GM12878 (cell line): Measurements from ENCODE around the gene CYS1. TPM values are rescaled to one million over a fixed set of nuclear protein-coding genes. Genes with fewer than 3 reads are reported as not detected.

Experiments used
- CBFB ChIP-seq: IDR thresholded peaks from 2 replicates; pipeline ENCODE4 v1.6.1; 2016; ENCODE audit warnings: antibody characterized with exemption, low read depth
- CBX5 ChIP-seq: sonication (generic); IDR thresholded peaks from 2 replicates; pipeline ENCODE4 v1.6.1; 2016; ENCODE audit warnings: low read depth, moderate library complexity, mild to moderate bottlenecking, inconsistent platforms
- EED ChIP-seq: sonication (generic); IDR thresholded peaks from 2 replicates; pipeline ENCODE4 v1.6.1; 2016; ENCODE audit warnings: antibody characterized with exemption, low read depth
- ETV6 ChIP-seq, 2 experiments: fragments of 450-650 bp in 1 of 2; IDR thresholded peaks in 1 of 2; conservative IDR thresholded peaks in 1 of 2; 2 replicates each; pipeline ENCODE4 v1.6.1; 2014; ENCODE audit warnings: antibody characterized with exemption in 1 of 2, borderline replicate concordance in 1 of 2, low read depth in 1 of 2, mild to moderate bottlenecking in 1 of 2, moderate library complexity in 1 of 2
- IKZF2 ChIP-seq, 2 experiments: fragments of 450-650 bp; IDR thresholded peaks; 2 replicates each; pipeline ENCODE4 v1.6.1; 2017; ENCODE audit warnings: mild to moderate bottlenecking in 2 of 2, moderate library complexity in 2 of 2
- JUND ChIP-seq: IDR thresholded peaks from 2 replicates; pipeline ENCODE4 v1.6.1; 2012; ENCODE audit warnings: low read depth, mild to moderate bottlenecking, low read length, improper control_type of control experiment, moderate library complexity
- MEF2A ChIP-seq: IDR thresholded peaks from 2 replicates; pipeline ENCODE4 v1.6.1; 2011; ENCODE audit warnings: low read depth, mild to moderate bottlenecking, low read length, moderate library complexity; ENCODE audit not compliant: insufficient read depth
- MYB ChIP-seq: fragments of 150-350 bp; IDR thresholded peaks from 2 replicates; pipeline ENCODE4 v1.6.1; 2014; ENCODE audit warnings: mild to moderate bottlenecking, low read depth, low read length, borderline replicate concordance
- MYC ChIP-seq: IDR thresholded peaks from 2 replicates; pipeline ENCODE4 v1.6.1; 2011; ENCODE audit warnings: mild to moderate bottlenecking, low read length, moderate library complexity, inconsistent platforms; ENCODE audit not compliant: insufficient read depth, insufficient replicate concordance, insufficient read length, severe bottlenecking
- RCOR1 ChIP-seq: conservative IDR thresholded peaks from 2 replicates; pipeline ENCODE4 v1.6.1; 2012; ENCODE audit warnings: low read depth, low read length, improper control_type of control experiment
- STAT1 ChIP-seq: fragments of 450-650 bp; conservative IDR thresholded peaks from 2 replicates; pipeline ENCODE4 v1.6.1; 2014; ENCODE audit warnings: antibody characterized with exemption, mild to moderate bottlenecking
- SUPT20H ChIP-seq: IDR thresholded peaks from 2 replicates; pipeline ENCODE4 v1.6.1; 2011; ENCODE audit warnings: low read depth, mild to moderate bottlenecking, low read length, moderate library complexity, borderline replicate concordance; ENCODE audit not compliant: control insufficient read depth
- polyA plus RNA-seq, 11 experiments: library from polyadenylated mRNA; depleted of rRNA in 4 of 11; unstranded in 6 of 11; stranded (reverse) in 5 of 11; fragments of >200 nt; fragmentation: Nextera tagmentation in 4 of 11; fragmentation: Illumina TruSeq in 1 of 11; extraction: Ambion mirVana in 4 of 11; extraction: Trizol in 1 of 11; gene quantifications; 1 replicate in 1 of 11; 2 replicates in 10 of 11; pipeline versions ENCODE4 v1.2.1 to v1.2.3, GENCODE V29; 2011 to 2016; ENCODE audit warnings: inconsistent platforms in 2 of 11, missing spikeins in 2 of 11, low read depth in 1 of 11
- total RNA-seq, 4 experiments: library from RNA; depleted of rRNA in 3 of 4; stranded (reverse); fragments of >200 nt in 3 of 4; fragmentation: Illumina TruSeq in 1 of 4; extraction: Trizol in 1 of 4; gene quantifications; 2 replicates each; pipeline versions ENCODE4 v1.2.1 to v1.2.3, GENCODE V29; 2013 to 2021
- TF ChIP-seq, protein P1 (sequence below): fragments of 450-650 bp; IDR thresholded peaks from 2 replicates; pipeline ENCODE4 v1.6.1; 2014; ENCODE audit warnings: mild to moderate bottlenecking
- TF ChIP-seq, protein P2 (sequence below): fragments of 450-650 bp; IDR thresholded peaks from 2 replicates; pipeline ENCODE4 v1.6.1; 2017; ENCODE audit warnings: mild to moderate bottlenecking, moderate library complexity
- TF ChIP-seq, protein P3 (sequence below): IDR thresholded peaks from 2 replicates; pipeline ENCODE4 v1.6.1; 2012; ENCODE audit warnings: low read depth, low read length, improper control_type of control experiment
- TF ChIP-seq, protein P4 (sequence below): fragments of 450-650 bp; formaldehyde crosslinking; IDR thresholded peaks from 2 replicates; pipeline ENCODE4 v1.5.0; 2022; ENCODE audit warnings: mild to moderate bottlenecking, missing genetic modification characterization

The CYS1 gene
- total and polyA plus RNA-seq, 10 of the 15 experiments (the other 5 are each of a cell fraction or from before 2014, with no cell fraction given), result 0.35 to 6.4 (median 2.5) TPM

DNA sequence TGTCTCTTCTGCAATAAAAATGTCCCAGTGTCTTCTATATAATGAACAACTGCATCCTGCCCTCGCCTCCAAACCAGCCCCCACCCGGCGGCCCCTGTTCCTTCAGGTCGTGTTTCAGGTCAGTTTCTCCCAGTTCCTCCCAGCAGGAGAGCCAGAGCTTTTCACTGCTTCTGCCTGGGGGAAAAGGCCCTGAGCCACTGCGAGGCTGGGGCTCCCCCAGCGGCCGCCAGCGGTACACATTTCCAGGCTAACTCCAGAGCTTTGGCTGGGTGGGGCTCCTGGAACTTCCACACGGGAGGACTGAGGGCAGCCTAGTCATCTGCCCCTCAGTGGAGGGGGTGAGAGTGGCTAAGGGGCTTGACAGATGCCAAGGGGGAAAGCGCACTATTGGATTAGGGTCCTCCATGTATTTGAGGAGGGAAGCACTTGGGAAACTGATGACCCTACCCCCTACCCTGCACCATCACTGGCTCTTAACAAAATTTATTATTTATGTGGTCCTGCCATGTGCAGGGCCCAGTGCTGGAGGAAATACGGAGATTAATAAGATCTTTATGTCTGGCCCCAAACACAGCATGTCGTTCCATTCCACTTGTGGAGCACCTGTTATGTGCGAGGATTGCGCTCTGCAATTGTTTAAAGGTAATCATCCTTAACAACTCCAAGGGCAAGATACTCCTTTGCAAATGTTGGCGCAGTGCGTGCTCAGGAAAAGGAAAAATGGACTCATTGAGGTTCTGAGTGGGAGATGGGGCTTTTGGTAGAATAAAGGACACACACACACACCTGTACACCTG lies 17.3 kb upstream of the CYS1 start (continued):
- TF ChIP-seq, protein P1, sequence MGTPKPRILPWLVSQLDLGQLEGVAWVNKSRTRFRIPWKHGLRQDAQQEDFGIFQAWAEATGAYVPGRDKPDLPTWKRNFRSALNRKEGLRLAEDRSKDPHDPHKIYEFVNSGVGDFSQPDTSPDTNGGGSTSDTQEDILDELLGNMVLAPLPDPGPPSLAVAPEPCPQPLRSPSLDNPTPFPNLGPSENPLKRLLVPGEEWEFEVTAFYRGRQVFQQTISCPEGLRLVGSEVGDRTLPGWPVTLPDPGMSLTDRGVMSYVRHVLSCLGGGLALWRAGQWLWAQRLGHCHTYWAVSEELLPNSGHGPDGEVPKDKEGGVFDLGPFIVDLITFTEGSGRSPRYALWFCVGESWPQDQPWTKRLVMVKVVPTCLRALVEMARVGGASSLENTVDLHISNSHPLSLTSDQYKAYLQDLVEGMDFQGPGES, result no peak
- TF ChIP-seq EED (peak; percentile 87), MYB (no peak), ETV6 (conservative IDR thresholded peaks at IDR 0.05 in 1 of 2, IDR thresholded peaks at IDR 0.05 in 1 of 2; ENCODE audit: borderline replicate concordance in 1 of 2, low read depth in 1 of 2) (no peak), RCOR1 (no peak), MEF2A (0 out of 2 replicates have a peak, but pooled peaks have one; percentile 5), CBFB (no peak), JUND (no peak), CBX5 (no peak), SUPT20H (no peak), STAT1 (no peak), IKZF2 (IDR thresholded peaks at IDR 0.05) (peak; percentile 76 to 79), MYC (no peak)
- TF ChIP-seq, protein P2, sequence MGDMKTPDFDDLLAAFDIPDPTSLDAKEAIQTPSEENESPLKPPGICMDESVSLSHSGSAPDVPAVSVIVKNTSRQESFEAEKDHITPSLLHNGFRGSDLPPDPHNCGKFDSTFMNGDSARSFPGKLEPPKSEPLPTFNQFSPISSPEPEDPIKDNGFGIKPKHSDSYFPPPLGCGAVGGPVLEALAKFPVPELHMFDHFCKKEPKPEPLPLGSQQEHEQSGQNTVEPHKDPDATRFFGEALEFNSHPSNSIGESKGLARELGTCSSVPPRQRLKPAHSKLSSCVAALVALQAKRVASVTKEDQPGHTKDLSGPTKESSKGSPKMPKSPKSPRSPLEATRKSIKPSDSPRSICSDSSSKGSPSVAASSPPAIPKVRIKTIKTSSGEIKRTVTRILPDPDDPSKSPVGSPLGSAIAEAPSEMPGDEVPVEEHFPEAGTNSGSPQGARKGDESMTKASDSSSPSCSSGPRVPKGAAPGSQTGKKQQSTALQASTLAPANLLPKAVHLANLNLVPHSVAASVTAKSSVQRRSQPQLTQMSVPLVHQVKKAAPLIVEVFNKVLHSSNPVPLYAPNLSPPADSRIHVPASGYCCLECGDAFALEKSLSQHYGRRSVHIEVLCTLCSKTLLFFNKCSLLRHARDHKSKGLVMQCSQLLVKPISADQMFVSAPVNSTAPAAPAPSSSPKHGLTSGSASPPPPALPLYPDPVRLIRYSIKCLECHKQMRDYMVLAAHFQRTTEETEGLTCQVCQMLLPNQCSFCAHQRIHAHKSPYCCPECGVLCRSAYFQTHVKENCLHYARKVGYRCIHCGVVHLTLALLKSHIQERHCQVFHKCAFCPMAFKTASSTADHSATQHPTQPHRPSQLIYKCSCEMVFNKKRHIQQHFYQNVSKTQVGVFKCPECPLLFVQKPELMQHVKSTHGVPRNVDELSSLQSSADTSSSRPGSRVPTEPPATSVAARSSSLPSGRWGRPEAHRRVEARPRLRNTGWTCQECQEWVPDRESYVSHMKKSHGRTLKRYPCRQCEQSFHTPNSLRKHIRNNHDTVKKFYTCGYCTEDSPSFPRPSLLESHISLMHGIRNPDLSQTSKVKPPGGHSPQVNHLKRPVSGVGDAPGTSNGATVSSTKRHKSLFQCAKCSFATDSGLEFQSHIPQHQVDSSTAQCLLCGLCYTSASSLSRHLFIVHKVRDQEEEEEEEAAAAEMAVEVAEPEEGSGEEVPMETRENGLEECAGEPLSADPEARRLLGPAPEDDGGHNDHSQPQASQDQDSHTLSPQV, result no peak
- TF ChIP-seq, protein P3, sequence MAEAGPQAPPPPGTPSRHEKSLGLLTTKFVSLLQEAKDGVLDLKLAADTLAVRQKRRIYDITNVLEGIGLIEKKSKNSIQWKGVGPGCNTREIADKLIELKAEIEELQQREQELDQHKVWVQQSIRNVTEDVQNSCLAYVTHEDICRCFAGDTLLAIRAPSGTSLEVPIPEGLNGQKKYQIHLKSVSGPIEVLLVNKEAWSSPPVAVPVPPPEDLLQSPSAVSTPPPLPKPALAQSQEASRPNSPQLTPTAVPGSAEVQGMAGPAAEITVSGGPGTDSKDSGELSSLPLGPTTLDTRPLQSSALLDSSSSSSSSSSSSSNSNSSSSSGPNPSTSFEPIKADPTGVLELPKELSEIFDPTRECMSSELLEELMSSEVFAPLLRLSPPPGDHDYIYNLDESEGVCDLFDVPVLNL, result no peak
- TF ChIP-seq, protein P4, sequence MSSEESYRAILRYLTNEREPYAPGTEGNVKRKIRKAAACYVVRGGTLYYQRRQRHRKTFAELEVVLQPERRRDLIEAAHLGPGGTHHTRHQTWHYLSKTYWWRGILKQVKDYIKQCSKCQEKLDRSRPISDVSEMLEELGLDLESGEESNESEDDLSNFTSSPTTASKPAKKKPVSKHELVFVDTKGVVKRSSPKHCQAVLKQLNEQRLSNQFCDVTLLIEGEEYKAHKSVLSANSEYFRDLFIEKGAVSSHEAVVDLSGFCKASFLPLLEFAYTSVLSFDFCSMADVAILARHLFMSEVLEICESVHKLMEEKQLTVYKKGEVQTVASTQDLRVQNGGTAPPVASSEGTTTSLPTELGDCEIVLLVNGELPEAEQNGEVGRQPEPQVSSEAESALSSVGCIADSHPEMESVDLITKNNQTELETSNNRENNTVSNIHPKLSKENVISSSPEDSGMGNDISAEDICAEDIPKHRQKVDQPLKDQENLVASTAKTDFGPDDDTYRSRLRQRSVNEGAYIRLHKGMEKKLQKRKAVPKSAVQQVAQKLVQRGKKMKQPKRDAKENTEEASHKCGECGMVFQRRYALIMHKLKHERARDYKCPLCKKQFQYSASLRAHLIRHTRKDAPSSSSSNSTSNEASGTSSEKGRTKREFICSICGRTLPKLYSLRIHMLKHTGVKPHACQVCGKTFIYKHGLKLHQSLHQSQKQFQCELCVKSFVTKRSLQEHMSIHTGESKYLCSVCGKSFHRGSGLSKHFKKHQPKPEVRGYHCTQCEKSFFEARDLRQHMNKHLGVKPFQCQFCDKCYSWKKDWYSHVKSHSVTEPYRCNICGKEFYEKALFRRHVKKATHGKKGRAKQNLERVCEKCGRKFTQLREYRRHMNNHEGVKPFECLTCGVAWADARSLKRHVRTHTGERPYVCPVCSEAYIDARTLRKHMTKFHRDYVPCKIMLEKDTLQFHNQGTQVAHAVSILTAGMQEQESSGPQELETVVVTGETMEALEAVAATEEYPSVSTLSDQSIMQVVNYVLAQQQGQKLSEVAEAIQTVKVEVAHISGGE (CRISPR knock-in tag), result no peak
